H9 (cell line): ENCODE data around the gene RORB. TPM values are rescaled to one million over a fixed set of nuclear protein-coding genes. Genes with fewer than 3 reads are reported as not detected.

ENCODE experiments used
- DNase-seq: peaks from one replicate; pipeline ENCODE4 v3.0.0-alpha.2; 2017
- H2AFZ ChIP-seq: one replicate; pipeline ENCODE4 v1.6.1; 2013; ENCODE audit warnings: mild to moderate bottlenecking, low read length, control low read depth, moderate library complexity
- H2AK5ac ChIP-seq: 2 replicates; pipeline ENCODE4 v1.6.1; 2013; ENCODE audit warnings: low read length, control low read depth, mixed read lengths; ENCODE audit not compliant: insufficient read length
- H2BK120ac ChIP-seq: one replicate; pipeline ENCODE4 v1.6.1; 2013; ENCODE audit warnings: low read depth, mild to moderate bottlenecking, low read length, control low read depth, inconsistent platforms; ENCODE audit not compliant: poor library complexity, severe bottlenecking
- H2BK12ac ChIP-seq: 2 replicates; pipeline ENCODE4 v1.6.1; 2013; ENCODE audit warnings: low read length, control low read depth, mixed read lengths, low read depth; ENCODE audit not compliant: insufficient read length
- H2BK15ac ChIP-seq: 2 replicates; pipeline ENCODE4 v1.6.1; 2013; ENCODE audit warnings: low read depth, low read length, control low read depth
- H2BK20ac ChIP-seq: one replicate; pipeline ENCODE4 v1.6.1; 2013; ENCODE audit warnings: low read depth, mild to moderate bottlenecking, low read length, control low read depth, inconsistent platforms; ENCODE audit not compliant: poor library complexity, severe bottlenecking
- H2BK5ac ChIP-seq: 2 replicates; pipeline ENCODE4 v1.6.1; 2013; ENCODE audit warnings: low read length, control low read depth, mixed read lengths; ENCODE audit not compliant: insufficient read length
- H3K14ac ChIP-seq: 2 replicates; pipeline ENCODE4 v1.6.1; 2013; ENCODE audit warnings: low read length, control low read depth; ENCODE audit not compliant: insufficient read depth
- H3K18ac ChIP-seq: 2 replicates; pipeline ENCODE4 v1.6.1; 2013; ENCODE audit warnings: low read depth, mild to moderate bottlenecking, mixed read lengths, low read length, control low read depth; ENCODE audit not compliant: insufficient read length
- H3K23ac ChIP-seq: 2 replicates; pipeline ENCODE4 v1.6.1; 2013; ENCODE audit warnings: low read length, control low read depth, mixed read lengths, low read depth; ENCODE audit not compliant: insufficient read length
- H3K23me2 ChIP-seq: 2 replicates; pipeline ENCODE4 v1.6.1; 2013; ENCODE audit warnings: low read depth, mild to moderate bottlenecking, mixed read lengths, low read length, control low read depth; ENCODE audit not compliant: insufficient read length, poor library complexity, severe bottlenecking
- H3K27ac ChIP-seq: 2 replicates; pipeline ENCODE4 v1.5.1; 2013; ENCODE audit warnings: low read length, control low read depth, mixed read lengths, low read depth; ENCODE audit not compliant: insufficient read length
- H3K27me3 ChIP-seq: 2 replicates; pipeline ENCODE4 v1.6.1; 2013; ENCODE audit warnings: low read length, control low read depth, inconsistent platforms; ENCODE audit not compliant: insufficient read depth
- H3K4ac ChIP-seq: 2 replicates; pipeline ENCODE4 v1.6.1; 2013; ENCODE audit warnings: low read depth, mild to moderate bottlenecking, control low read depth, inconsistent platforms, low read length, moderate library complexity
- H3K4me1 ChIP-seq: 2 replicates; pipeline ENCODE4 v1.6.1; 2013; ENCODE audit warnings: low read length, control low read depth, inconsistent platforms; ENCODE audit not compliant: insufficient read depth
- H3K4me2 ChIP-seq: 2 replicates; pipeline ENCODE4 v1.6.1; 2013; ENCODE audit warnings: low read length, control low read depth, mixed read lengths; ENCODE audit not compliant: insufficient read length, insufficient read depth
- H3K56ac ChIP-seq: 2 replicates; pipeline ENCODE4 v1.6.1; 2013; ENCODE audit warnings: low read depth, mild to moderate bottlenecking, mixed read lengths, low read length, control low read depth; ENCODE audit not compliant: insufficient read length
- H3K79me1 ChIP-seq: 2 replicates; pipeline ENCODE4 v1.6.1; 2013; ENCODE audit warnings: low read depth, mild to moderate bottlenecking, moderate library complexity, low read length, control low read depth, inconsistent platforms; ENCODE audit not compliant: insufficient read depth, poor library complexity, severe bottlenecking
- H3K79me2 ChIP-seq: 2 replicates; pipeline ENCODE4 v1.6.1; 2013; ENCODE audit warnings: low read length, control low read depth, inconsistent platforms; ENCODE audit not compliant: insufficient read depth
- H3K9ac ChIP-seq: 2 replicates; pipeline ENCODE4 v1.6.1; 2013; ENCODE audit warnings: low read length, control low read depth, mixed read lengths; ENCODE audit not compliant: insufficient read length; ENCODE audit errors: extremely low read depth
- H3K9me3 ChIP-seq: one replicate; pipeline ENCODE4 v1.6.1; 2013; ENCODE audit warnings: low read depth, low read length, inconsistent platforms; ENCODE audit not compliant: control insufficient read depth
- H3T11ph ChIP-seq: one replicate; pipeline ENCODE4 v1.6.1; 2013; ENCODE audit warnings: mild to moderate bottlenecking, low read length, control low read depth, inconsistent platforms
- H4K20me1 ChIP-seq: one replicate; pipeline ENCODE4 v1.6.1; 2013; ENCODE audit not compliant: control insufficient read depth, insufficient read length, insufficient read depth
- H4K5ac ChIP-seq: 2 replicates; pipeline ENCODE4 v1.6.1; 2013; ENCODE audit warnings: low read depth, mild to moderate bottlenecking, mixed read lengths, low read length, control low read depth; ENCODE audit not compliant: insufficient read length
- H4K8ac ChIP-seq: replicated peaks from 2 replicates; pipeline ENCODE4 v1.6.1; 2013; ENCODE audit warnings: low read length, control low read depth, mixed read lengths, low read depth; ENCODE audit not compliant: insufficient read length
- H4K91ac ChIP-seq: 2 replicates; pipeline ENCODE4 v1.6.1; 2013; ENCODE audit warnings: low read depth, mild to moderate bottlenecking, moderate library complexity, mixed read lengths, low read length, control low read depth; ENCODE audit not compliant: insufficient read length
- H3K27ac Mint-ChIP-seq, 3 experiments: 2 replicates in 2 of 3; 3 replicates in 1 of 3; pipeline ENCODE4 v1.8.0; 2020 to 2021; ENCODE audit warnings: mixed read lengths in 3 of 3, mild to moderate bottlenecking in 1 of 3, moderate library complexity in 1 of 3
- H3K27me3 Mint-ChIP-seq: 2 replicates; pipeline ENCODE4 v1.8.0; 2021; ENCODE audit warnings: low read depth, mild to moderate bottlenecking, moderate library complexity, mixed read lengths
- H3K36me3 Mint-ChIP-seq, 3 experiments: 2 replicates in 2 of 3; 3 replicates in 1 of 3; pipeline ENCODE4 v1.8.0; 2020 to 2021; ENCODE audit warnings: low read depth in 3 of 3, mixed read lengths in 3 of 3; ENCODE audit not compliant: insufficient read depth in 1 of 3
- H3K4me1 Mint-ChIP-seq, 2 experiments: 2 replicates each; pipeline ENCODE4 v1.8.0; 2020; ENCODE audit warnings: mixed read lengths in 2 of 2
- H3K4me3 Mint-ChIP-seq, 2 experiments: 2 replicates in 1 of 2; 3 replicates in 1 of 2; pipeline ENCODE4 v1.8.0; 2020 to 2021; ENCODE audit warnings: mild to moderate bottlenecking in 2 of 2, mixed read lengths in 2 of 2, moderate library complexity in 1 of 2
- H3K9me3 Mint-ChIP-seq, 2 experiments: 2 replicates in 1 of 2; 3 replicates in 1 of 2; pipeline ENCODE4 v1.8.0; 2020; ENCODE audit warnings: mild to moderate bottlenecking in 2 of 2, mixed read lengths in 2 of 2, moderate library complexity in 1 of 2
- CTCF ChIP-seq: fragments of 200-600 bp; sonication (generic); conservative IDR thresholded peaks from 3 replicates; pipeline ENCODE4 v1.8.0; 2021; ENCODE audit warnings: antibody characterized with exemption, mild to moderate bottlenecking
- WGBS: extraction: QIAGEN DNeasy Blood & Tissue Kit; methylation state at CpG from one replicate; pipeline ENCODE4 v1.1.7; 2013; ENCODE audit warnings: missing lambda C conversion rate, low lambda C conversion rate, mixed read lengths; ENCODE audit not compliant: insufficient read length; ENCODE audit errors: extremely low coverage; 5-methylcytosine and 5-hydroxymethylcytosine counted together
- total RNA-seq: library from RNA; stranded (reverse); gene quantifications from 2 replicates; pipeline ENCODE4 v1.2.1, GENCODE V29; 2021

RORB gene
- total RNA-seq, 1 experiment from 2014 or later: 0.31 TPM

- H3K4me1 Mint-ChIP-seq: no peaks in the 10 kb centered on the region
- Histone ChIP-seq H3K27ac (no peak overlapping the region), H3K79me1 (no peaks in the 10 kb centered on the region), H3K79me2 (no peaks in the 10 kb centered on the region), H3K27me3 (no peaks in the 10 kb centered on the region), H4K8ac (no peak overlapping the region), H2AK5ac (no peak overlapping the region), H3K56ac (no peak overlapping the region), H3K9me3 (no peaks in the 10 kb centered on the region), H3K4me1 (no peaks in the 10 kb centered on the region), H2BK20ac (no peak overlapping the region), H2BK15ac (no peak overlapping the region), H3K4me2 (no peak overlapping the region), H2BK5ac (no peak overlapping the region), H4K20me1 (no peaks in the 10 kb centered on the region), H3K18ac (no peak overlapping the region), H3K9ac (no peak overlapping the region), H3K23ac (no peak overlapping the region), H2BK120ac (no peak overlapping the region), H4K5ac (no peak overlapping the region), H3T11ph (no peak overlapping the region), H3K23me2 (no peaks in the 10 kb centered on the region), H3K14ac (no peak overlapping the region), H4K91ac (no peak overlapping the region), H3K4ac (no peak overlapping the region), H2AFZ (no peak overlapping the region), H2BK12ac (no peak overlapping the region)
- H3K4me3 Mint-ChIP-seq: no peak overlapping the region
- H3K36me3 Mint-ChIP-seq: no peaks in the 10 kb centered on the region
- no CpG with 5 or more reads among the region's 1 CpG for WGBS
- TF ChIP-seq CTCF: no peak
- no peaks in the 10 kb centered on the region for H3K27me3 Mint-ChIP-seq
- H3K9me3 Mint-ChIP-seq: no peaks in the 10 kb centered on the region; a peak in 1 of 5 replicates
- no peak for DNase-seq
- H3K27ac Mint-ChIP-seq: no peak overlapping the region
Observed at GRCh38 chr9:74463825-74464224, 33.3 kb upstream of the RORB start.
